ENCODE results near the gene NUDT16. TPM values are rescaled to one million over a fixed set of nuclear protein-coding genes. Genes with fewer than 3 reads are reported as not detected.

Gene NUDT16
- total and polyA plus RNA-seq, 2 donors (not counting 1 experiment from before 2014, with no cell fraction given) = 6.0 to 18.8 TPM

DNA sequence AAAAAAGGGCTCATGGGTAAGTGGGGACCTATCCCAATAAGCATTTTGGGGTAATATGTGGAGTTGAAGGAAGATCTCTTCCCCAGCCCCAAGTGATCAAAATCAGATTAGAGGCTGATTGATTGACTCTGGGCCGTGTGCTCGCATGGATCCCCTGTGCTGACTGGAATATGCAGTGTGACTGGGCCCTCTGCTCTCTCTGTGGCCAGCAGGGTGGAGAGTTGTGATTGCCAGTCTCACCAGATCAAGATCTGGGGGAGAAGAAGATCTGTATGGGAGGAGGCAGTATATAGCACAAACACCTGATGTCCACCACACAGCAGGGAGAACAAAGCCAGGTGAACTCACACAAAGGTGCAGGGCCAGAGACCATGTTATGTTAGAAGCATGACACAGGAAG is 8.8 kb downstream of the NUDT16 start:
- Histone ChIP-seq H3K9me3 (ENCODE audit: control insufficient read depth, insufficient read depth, low read depth, low read length) (no peaks in the 10 kb centered on the region), H3K4me1 (ENCODE audit: control insufficient read depth, extremely low read depth, insufficient read depth, low read length) (no peaks in the 10 kb centered on the region), H3K36me3 (ENCODE audit: control insufficient read depth, insufficient read depth, low read length) (no peaks in the 10 kb centered on the region), H3K4me3 (replicated peaks in 1 of 4; ENCODE audit: control extremely low read depth in 1 of 4, insufficient read depth in 1 of 4, low read depth in 3 of 4, low read length in 4 of 4) (no peak overlapping the region), H4K20me1 (ENCODE audit: control insufficient read depth, extremely low read depth, insufficient read depth, low read length) (no peaks in the 10 kb centered on the region), H3K4me2 (ENCODE audit: extremely low read depth, insufficient read depth, low read length) (no peak overlapping the region), H3K79me2 (ENCODE audit: control insufficient read depth, insufficient read depth, low read length) (no peaks in the 10 kb centered on the region), H2AFZ (ENCODE audit: low read length) (no peak overlapping the region), H3K27me3 (ENCODE audit: control insufficient read depth, insufficient read depth, low read length) (no peaks in the 10 kb centered on the region), H3K27ac (ENCODE audit: insufficient read depth, low read length) (no peak overlapping the region), H3K9ac (ENCODE audit: insufficient read depth, low read length) (no peak overlapping the region)
- TF ChIP-seq EZH2 (IDR thresholded peaks at IDR 0.05; ENCODE audit: low read length, missing control alignments) (no peak), CTCF (conservative IDR thresholded peaks at IDR 0.05 in 1 of 2, IDR thresholded peaks at IDR 0.05 in 1 of 2; ENCODE audit: low read depth in 1 of 2, low read length in 2 of 2) (no peak)
- DNase-seq (ENCODE audit: low read depth in 2 of 2) = no peak

DNA sequence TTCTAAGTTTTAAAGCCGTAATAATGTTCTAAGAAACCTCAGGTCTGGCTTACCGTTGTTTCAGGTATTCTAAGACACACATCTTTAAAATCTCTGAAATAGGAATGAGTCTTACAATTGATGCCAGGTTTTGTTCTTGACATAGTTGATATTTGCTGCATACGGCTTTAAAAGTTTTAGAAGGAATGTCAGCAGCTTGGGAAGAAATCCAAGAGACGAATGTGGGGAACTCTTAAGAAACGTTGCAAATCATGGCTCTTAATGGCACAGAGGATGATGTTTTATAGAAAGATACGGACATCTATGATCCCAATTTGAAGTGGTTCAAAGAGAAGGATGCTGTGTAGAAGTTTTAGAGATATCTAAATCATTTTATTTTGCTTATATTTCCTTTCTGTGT is 11.5 kb downstream of the NUDT16 start:
- TF ChIP-seq EZH2 (IDR thresholded peaks at IDR 0.05; ENCODE audit: low read length, missing control alignments) = no peak
- TF ChIP-seq CTCF (conservative IDR thresholded peaks at IDR 0.05 in 1 of 2, IDR thresholded peaks at IDR 0.05 in 1 of 2; ENCODE audit: low read depth in 1 of 2, low read length in 2 of 2) = no peak
- H3K27ac ChIP-seq (ENCODE audit: insufficient read depth, low read length) = no peak overlapping the region
- H3K4me3 ChIP-seq (replicated peaks in 1 of 4; ENCODE audit: control extremely low read depth in 1 of 4, insufficient read depth in 1 of 4, low read depth in 3 of 4, low read length in 4 of 4) = no peak overlapping the region
- no peak overlapping the region for H3K9ac ChIP-seq (ENCODE audit: insufficient read depth, low read length)
- peak in 1 of 2 donors; percentile 13 for DNase-seq (ENCODE audit: low read depth in 2 of 2)
- H2AFZ ChIP-seq (ENCODE audit: low read length) = no peak overlapping the region
- no peaks in the 10 kb centered on the region for H3K27me3 ChIP-seq (ENCODE audit: control insufficient read depth, insufficient read depth, low read length)
- no peaks in the 10 kb centered on the region for H3K36me3 ChIP-seq (ENCODE audit: control insufficient read depth, insufficient read depth, low read length)
- no peaks in the 10 kb centered on the region for H4K20me1 ChIP-seq (ENCODE audit: control insufficient read depth, extremely low read depth, insufficient read depth, low read length)
- H3K4me1 ChIP-seq (ENCODE audit: control insufficient read depth, extremely low read depth, insufficient read depth, low read length) = no peaks in the 10 kb centered on the region
- no peaks in the 10 kb centered on the region for H3K79me2 ChIP-seq (ENCODE audit: control insufficient read depth, insufficient read depth, low read length)
- H3K4me2 ChIP-seq (ENCODE audit: extremely low read depth, insufficient read depth, low read length) = no peak overlapping the region
- no peaks in the 10 kb centered on the region for H3K9me3 ChIP-seq (ENCODE audit: control insufficient read depth, insufficient read depth, low read depth, low read length)

DNA sequence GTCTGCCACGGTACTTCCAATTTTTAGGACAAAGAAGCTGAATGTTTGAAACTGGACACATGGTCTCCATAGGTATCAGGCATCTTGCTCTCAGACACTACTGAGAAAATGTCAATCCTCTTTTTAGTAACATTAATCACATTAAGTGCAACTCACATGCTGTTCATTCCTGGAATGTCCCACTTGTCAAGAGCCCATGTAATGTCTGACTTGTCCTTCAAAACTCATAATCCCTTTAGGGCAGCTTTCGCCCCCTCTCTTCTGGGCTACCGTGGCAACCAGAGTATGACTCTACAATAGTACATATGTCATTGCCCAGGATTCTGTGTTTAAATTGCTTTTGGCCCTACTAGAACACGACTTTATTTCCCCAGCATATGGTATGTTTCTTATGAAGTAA is 12.3 kb downstream of the NUDT16 start:
- H2AFZ ChIP-seq (ENCODE audit: low read length) = no peak overlapping the region
- H3K27me3 ChIP-seq (ENCODE audit: control insufficient read depth, insufficient read depth, low read length) = no peaks in the 10 kb centered on the region
- H3K4me2 ChIP-seq (ENCODE audit: extremely low read depth, insufficient read depth, low read length) = no peak overlapping the region
- no peak overlapping the region for H3K9ac ChIP-seq (ENCODE audit: insufficient read depth, low read length)
- H3K27ac ChIP-seq (ENCODE audit: insufficient read depth, low read length) = no peak overlapping the region
- no peak for DNase-seq (ENCODE audit: low read depth in 2 of 2)
- no peaks in the 10 kb centered on the region for H3K36me3 ChIP-seq (ENCODE audit: control insufficient read depth, insufficient read depth, low read length)
- no peaks in the 10 kb centered on the region for H3K4me1 ChIP-seq (ENCODE audit: control insufficient read depth, extremely low read depth, insufficient read depth, low read length)
- H3K4me3 ChIP-seq (replicated peaks in 1 of 4; ENCODE audit: control extremely low read depth in 1 of 4, insufficient read depth in 1 of 4, low read depth in 3 of 4, low read length in 4 of 4) = no peak overlapping the region
- H4K20me1 ChIP-seq (ENCODE audit: control insufficient read depth, extremely low read depth, insufficient read depth, low read length) = no peaks in the 10 kb centered on the region
- H3K79me2 ChIP-seq (ENCODE audit: control insufficient read depth, insufficient read depth, low read length) = no peaks in the 10 kb centered on the region
- no peak for TF ChIP-seq CTCF (conservative IDR thresholded peaks at IDR 0.05 in 1 of 2, IDR thresholded peaks at IDR 0.05 in 1 of 2; ENCODE audit: low read depth in 1 of 2, low read length in 2 of 2)
- TF ChIP-seq EZH2 (IDR thresholded peaks at IDR 0.05; ENCODE audit: low read length, missing control alignments) = no peak
- H3K9me3 ChIP-seq (ENCODE audit: control insufficient read depth, insufficient read depth, low read depth, low read length) = no peaks in the 10 kb centered on the region

Measured in fibroblast of lung (primary cell).